Stimulated activated CD8-positive, alpha-beta memory T cell treated with anti-CD3 and anti-CD28 coated beads, Interleukin-4, amount 100 ng/mL, for 4 hours (primary cell): Measurements from ENCODE around the gene MAP2K3.
"Not testable (repeated sequence)": the region's sequence is repeated elsewhere in the genome, so short reads cannot be mapped to it uniquely, and the experiment has no call there.

Source experiments
- DNase-seq, 2 donors: peaks; one replicate each; pipeline ENCODE4 v3.0.0-alpha.2; 2020; ENCODE audit warnings: low read depth in 2 of 2, low spot score in 1 of 2

Gene MAP2K3

DNA sequence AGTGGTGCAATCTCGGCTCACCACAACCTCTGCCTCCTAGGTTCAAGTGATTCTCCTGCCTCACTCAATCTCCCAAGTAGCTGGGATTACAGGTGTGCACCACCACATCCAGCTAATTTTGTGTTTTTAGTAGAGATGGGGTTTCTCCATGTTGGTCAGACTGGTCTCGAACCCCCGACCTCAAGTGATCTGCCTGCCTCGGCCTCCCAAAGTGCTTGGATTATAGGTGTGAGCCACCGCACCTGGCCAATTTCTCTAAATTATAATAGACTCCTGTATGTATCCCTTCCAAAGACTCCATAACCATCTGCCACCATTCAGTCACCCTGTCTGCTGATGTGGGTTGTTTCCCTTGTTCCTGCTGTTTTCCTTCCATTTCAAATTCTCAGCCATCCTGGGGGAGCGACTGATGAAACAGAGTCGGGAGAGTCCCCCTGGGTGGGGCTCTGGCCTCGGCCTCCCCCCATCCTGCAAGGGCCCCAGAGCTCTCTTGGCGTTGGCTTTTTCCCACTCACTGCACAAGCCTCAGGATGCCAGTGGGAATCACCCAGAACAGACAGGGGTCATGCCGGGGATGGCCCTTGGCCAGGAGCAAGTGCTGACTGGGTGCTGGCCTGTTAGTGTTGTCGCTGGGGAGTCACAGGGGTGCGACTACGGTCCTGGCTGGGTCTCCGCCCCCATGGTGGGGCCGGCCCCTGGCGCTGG, 25.7 kb downstream of the MAP2K3 start:
- not testable (repeated sequence) for DNase-seq

DNA sequence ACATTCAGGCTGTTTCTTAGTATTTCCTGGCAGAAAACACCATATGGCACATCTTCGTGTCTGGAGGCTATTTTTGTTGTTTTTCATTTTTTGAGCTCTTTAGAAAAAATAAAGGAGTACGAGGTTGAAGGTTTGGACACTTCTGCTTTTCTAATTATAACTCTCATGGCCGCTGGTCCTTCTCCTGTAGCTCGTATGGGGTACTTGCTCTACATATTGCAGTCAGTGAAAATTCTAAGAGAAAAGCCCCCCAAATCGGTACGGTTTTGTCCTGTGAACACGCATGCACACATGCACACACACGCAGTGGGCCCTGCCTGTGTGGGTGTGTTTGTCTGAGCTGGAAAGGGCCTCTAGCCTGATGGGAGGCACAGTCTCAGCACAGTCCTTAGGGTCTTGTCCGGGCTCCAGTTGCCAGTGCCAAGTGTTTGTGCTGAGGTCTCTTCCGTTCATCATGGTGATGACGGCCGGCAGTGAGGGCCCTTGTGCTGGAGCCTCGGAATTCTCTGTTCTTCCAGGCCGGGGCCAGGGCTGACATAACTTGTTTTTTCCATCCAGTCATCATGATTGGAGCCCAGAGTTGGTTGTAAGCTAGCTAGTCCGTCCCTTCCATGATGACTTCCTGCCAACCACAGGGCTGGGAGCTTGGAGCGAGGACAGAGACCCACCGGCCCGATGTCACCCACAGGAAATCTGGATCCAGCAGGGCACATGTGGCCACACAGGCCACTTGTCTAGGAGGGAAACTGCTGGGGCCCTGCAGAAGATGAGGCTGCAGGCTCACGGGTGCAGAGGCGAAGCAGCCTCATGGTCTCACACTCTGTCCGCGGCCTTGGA, 26.5 kb downstream of the MAP2K3 start:
- DNase-seq = not testable (repeated sequence)

DNA sequence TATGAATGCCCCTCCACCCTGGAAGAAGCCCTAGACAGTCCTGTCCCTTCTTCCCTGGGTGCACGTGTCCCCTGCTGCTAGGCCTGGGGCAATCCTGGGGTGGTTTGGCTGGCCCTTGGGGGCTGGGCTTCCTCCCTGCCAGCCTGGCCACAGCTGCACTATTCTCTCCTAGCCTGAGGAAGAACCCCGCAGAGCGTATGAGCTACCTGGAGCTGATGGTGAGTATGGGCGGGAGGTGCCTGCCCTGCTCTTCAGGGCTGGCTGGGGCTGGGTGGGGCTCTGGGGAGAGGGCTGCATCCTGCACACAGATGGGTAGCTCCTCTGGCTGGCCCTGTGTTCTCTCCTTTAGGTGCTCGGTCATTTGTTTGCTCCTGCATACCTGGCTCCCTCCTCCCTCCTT, 28.8 kb downstream of the MAP2K3 start:
- DNase-seq = no peak

DNA sequence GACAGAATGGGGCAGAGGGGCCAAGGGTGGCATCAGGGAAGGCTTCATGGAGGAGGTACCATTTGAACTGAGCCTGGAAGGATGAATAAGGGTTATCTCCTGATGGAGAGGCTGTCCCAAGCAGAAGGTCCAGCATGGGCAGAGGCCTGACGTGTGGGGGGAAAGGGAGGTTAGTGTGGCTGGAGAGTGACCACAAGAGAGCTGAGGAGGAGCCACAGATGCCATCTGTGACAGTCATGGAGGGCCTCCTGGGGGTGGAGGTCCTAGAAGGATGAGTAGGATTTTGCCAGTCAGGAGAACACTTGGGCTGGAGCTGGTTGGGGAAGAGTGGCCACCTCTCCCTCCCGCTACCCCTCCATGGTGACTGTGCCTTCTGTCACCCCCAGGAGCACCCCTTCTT, 29.2 kb downstream of the MAP2K3 start:
- DNase-seq = not testable (repeated sequence)

DNA sequence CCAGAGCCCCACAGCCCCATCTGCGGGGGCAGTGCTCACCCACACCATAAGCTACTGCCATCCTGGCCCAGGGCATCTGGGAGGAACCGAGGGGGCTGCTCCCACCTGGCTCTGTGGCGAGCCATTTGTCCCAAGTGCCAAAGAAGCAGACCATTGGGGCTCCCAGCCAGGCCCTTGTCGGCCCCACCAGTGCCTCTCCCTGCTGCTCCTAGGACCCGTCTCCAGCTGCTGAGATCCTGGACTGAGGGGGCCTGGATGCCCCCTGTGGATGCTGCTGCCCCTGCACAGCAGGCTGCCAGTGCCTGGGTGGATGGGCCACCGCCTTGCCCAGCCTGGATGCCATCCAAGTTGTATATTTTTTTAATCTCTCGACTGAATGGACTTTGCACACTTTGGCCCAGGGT, 29.8 kb downstream of the MAP2K3 start:
- not testable (repeated sequence) for DNase-seq

DNA sequence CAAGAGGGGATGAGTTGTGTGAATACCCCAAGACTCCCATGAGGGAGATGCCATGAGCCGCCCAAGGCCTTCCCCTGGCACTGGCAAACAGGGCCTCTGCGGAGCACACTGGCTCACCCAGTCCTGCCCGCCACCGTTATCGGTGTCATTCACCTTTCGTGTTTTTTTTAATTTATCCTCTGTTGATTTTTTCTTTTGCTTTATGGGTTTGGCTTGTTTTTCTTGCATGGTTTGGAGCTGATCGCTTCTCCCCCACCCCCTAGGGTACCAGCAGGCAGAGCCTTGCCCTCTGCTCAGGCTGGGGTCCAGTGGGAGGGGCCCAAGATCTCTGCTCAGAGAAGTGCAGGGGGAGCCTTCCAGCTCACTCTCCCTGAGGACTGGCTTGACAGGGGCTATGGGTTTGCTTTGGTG, 30.2 kb downstream of the MAP2K3 start:
- not testable (repeated sequence) for DNase-seq

DNA sequence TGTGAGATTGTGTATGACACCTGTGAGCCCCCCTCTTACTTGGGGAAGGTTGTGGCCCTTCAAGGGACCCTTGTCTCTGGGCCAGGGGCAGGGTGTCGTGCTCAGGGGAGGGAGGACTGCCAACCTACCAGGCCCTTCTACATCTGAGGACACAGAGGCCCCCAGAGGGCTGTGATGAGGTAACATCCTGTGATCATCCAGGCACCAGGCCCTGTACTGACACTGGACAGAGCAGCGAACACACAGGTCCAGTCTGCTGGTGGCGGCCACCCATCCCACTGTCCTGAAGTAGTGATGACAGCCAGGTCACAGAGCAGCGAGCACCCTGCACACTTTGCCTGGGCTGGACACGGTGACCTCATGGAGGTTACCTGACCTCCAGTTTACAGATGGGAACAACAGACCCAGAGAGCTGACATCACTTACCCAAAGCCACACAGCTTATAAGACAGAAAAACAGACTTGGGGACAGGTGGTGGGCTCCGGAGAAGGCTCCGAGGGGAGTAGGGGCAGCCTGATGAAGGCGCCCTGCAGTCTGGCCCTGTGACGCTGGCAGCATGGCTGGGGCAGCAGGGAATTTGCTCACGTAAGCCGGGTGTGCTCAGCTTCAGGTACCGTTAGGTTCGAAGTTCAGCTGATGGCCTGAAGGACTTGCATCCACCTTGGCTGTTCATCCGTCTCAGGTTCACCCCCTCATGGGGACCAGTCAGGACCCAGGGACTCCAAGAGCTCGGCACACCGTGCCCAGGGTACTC, 30.9 kb downstream of the MAP2K3 start:
- DNase-seq = not testable (repeated sequence)

DNA sequence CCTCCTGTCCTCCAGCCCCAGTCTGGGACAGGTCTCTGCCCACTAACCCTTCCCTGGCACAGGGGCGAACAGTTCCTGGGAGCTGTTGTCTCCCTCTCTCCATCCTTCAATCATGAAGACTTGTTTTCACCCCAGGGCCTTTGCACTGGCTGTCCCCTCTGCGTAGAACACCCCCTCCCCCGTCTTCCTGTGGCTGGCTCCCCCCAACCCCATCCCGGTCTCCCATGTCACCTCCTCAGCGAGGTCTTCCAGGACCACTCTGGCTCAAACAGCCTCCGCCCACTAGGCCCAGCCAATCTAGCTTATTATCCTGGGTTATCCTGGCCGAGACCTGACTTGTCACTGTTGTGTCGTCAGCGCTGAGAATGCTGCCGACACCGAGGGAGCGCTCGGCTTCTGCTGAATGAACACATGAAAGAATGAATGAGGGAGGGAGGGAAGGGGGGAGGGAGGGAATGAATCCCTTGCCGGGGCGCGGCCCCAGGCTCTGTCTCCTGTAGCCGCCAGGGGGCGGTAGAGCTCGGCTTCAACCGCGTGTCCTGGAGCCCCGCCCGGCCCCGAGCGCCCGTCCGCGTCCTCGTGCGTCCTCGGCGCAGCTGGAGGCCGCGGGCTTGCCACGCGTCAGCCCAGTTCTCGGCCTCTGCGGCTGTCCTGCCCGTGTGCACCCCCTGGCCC, 31.8 kb downstream of the MAP2K3 start:
- DNase-seq = not testable (repeated sequence)

DNA sequence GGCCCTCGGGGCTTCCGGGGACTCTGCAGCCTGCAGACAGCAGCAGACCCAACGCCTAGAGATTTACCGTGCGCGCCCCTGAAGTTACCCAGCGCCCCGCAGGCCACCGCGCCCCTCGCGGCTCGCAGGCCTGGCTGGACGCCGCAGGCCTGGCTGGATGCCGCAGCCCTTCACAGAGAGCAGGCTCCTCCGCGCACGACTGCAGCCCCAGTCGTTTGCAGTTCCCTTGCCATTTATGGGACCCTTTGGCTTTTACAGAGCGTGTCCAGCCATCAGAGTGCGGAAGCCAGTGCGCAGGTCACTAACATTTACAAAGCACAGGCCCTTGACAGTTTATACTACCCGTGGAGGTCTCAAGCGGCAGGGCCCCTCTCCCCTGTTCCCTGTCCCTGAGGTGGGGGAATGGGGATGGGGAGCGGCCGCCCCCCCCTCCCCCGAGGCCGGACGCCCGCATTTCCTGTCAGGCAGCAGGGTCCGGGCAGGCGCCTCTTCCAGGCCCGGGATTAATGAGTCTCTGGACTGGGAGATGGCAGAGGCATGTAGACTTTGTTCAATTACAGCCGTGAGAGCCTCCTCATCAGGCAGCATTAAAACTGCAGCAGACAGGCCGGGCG, 32.5 kb downstream of the MAP2K3 start:
- not testable (repeated sequence) for DNase-seq

DNA sequence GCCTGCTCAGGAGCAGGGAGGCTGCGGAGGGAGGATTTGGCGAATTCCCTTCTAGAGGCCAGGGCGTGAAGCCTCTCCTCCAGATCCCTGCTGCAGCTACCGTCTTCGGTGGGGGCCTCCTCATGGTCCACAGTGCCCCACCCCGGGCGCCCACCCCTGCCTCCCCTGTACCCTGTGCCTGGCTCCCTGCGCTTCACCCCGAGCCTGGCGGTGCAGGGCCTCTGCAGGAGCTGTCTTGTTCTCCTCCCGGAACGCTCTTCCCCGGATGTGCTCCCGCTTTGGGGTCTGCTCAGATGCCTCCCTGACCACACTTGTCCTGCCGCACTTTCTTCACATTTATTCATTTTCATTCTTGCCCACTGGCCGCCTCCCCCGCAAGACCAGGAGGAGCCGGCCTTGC, 33.3 kb downstream of the MAP2K3 start:
- DNase-seq = not testable (repeated sequence)

DNA sequence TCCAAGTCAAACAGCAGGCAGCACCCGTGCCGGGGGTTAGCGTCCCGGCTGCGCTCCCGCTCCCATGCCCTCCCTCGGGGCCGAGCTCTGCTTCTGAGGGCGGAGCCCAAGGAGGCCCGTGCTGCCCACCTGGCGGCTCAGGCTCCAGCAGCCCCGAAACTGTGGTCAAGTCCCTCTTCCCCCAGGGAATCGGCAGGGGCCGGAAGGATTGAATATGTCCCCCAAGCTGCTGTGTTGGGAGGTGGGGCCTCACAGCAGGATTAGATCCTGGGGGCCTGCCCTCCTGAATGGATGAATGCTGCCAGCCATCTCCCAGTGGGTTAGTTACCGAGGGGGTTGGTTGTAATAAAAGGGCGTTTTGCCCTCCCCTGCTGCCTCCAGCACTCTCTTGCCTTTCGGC, 33.9 kb downstream of the MAP2K3 start:
- DNase-seq = no peak

DNA sequence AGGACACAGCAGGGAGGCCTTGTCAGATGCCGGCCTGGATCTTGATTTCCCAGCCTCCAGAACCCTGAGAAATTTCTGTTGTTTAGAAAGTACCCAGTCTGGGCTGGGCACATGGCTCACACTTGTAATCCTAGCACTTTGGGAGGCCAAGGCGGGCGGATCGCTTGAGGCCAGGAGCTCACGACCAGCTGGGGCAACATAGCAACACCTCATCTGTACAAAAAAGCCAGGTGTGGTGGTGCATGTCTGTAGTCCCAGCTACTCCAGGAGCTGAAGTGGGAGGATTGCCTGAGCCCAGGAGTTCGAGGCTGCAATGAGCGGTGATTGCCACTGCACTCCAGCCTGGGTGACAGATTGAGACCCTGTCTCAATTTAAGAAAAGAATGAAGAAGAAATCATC, 34.3 kb downstream of the MAP2K3 start:
- DNase-seq = not testable (repeated sequence)

DNA sequence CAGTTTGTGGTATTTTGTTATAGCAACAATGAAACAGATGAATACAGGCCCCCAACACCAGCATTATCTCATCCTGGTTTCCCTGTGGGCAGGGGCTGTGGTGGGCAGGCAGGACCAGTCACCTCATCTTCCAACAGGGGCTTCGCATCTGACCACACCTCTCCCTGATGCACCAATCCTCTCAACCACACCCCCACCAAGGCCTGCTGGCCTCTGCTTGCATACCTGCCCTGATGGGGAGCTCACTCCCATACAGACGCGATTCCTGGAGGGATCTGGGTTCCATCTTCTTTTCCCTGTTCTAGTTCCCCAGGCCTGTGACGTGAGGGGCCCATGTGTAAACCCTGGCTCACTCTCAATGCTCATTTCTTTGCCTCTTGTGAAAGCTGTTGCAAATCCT, 34.7 kb downstream of the MAP2K3 start:
- DNase-seq = not testable (repeated sequence)

DNA sequence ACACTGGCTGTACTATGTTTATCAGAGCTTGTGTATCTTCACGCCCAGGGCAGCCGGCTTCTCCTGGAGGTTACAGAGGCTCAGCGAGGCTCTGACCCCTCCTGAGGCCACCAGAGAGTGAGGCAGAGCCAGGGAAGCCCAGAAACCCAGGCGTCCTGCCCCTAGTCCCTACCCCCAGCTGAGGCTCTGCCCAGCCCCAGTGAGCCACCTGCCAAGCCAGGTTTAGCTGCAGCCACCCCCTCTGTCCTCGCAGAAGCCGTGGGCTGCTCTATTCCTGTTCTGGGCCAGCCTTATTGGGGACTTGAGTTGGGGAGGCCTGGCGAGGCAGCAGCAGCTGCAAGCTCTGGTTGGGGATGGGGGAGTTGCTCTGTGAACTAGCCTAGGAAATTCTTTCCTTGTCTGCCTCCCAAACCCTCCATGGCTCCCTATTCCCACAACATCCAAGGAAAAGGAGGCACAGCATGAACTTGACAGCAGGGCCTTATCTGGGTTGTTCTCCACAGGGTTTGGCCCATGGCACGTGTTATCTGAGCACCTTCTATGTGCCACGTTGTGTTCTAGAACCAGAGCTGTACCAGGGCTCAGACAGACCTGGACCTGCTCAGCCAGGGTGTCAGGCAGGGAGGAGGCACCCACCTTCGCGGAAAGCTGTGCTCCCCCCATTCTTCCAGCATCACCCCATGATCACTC, 35.3 kb downstream of the MAP2K3 start:
- not testable (repeated sequence) for DNase-seq

DNA sequence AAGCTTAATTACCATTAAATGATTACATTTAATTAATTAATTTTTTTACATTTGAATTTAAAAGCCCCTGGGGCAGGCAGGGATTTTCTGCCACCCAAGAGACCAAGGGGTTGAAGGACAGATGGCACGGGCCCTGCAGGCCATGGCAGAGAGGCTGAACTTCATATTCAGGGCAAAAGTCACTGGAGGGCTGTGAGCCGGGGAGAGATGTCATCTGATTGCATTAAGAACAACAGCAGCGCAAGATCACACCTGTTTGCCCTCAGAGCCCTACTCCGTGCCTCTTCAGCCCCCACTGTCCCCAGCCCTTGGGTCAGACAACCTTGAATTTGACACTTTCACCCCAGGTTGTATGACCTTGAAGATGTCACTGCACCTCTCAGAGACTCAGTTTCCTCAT, 35.9 kb downstream of the MAP2K3 start:
- not testable (repeated sequence) for DNase-seq

DNA sequence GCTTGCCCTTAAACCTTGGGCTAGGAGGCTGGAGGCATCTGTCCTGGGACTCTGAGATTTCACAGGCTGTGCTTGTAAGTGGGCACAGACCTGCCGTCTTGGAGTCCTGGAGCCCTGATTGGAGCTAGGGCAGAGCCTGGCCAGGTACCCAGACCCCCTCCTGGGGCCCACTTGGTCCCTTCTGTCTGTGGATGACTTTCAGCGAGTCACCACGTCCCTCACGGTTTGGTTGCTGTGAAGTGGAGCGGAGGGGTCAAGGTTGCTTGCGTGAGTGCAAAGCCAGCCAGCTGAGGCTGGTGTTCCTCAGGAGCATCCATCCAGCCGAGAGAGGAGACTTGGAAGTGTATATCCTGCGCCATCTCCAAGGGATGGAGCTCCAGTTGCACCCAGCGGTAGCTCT, 36.5 kb downstream of the MAP2K3 start:
- DNase-seq = not testable (repeated sequence)

DNA sequence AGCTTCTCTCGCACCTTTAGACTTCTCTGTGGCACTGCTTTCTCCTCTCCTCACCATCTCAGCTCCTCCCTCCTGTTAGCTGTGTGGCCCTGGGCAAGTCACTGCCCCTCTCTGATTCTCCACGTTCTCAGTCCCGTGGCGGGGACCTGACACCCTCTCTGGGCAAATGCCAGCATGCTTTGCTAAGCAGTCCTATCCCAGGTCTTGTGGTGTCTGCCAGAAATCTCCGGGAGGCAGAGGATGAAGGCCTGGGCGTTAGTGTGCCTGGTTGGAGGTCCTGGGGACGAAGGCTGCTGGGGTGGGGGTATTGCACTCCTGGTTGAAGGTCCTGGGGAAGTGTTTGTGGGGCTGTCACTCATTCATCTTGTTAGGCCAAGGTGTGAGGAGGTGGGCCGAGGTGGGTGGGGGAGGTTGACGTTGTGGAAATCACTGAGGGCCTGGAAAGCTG, 37.3 kb downstream of the MAP2K3 start:
- not testable (repeated sequence) for DNase-seq

DNA sequence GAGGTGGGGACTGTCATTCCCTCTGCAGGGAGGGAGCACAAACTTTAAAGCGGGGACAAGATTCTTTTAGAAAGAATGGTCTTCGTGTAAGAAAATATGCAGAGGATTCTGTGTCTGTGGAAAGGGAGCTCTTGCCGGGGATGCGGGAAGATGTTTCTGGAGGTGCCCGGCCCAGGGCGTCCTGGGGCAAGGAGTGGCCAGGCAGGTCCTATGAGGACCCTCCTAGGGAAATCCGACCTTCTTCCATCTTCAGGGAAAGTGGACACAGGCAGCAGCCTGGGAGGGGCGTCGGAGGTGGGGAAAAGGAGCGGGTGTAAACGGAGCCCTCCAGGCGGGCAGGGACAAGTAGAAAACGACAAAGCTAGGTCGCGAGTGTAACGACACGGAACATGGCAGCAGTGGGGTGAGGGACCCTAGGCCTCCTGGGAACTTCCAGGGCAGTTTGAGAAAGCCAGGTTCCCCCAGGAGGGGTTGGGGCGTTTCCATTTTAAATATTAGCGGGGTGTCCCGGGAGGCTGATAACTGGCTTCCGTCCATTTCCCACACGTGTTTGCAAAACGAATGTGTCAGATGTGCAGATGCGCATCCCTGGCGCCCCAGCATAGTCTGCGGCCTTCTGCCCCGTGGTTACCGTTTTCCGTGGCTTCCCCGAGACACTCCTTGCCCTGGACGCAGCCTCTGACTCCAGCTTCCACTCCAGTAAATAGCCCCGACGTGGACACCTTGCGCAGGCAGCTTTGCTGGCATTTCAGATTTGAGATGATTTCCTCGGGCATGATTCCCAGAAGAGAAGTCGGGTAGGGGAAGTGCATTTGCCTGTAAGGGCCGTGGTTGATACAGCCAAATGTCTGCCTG, 39.0 kb downstream of the MAP2K3 start:
- DNase-seq = not testable (repeated sequence)

DNA sequence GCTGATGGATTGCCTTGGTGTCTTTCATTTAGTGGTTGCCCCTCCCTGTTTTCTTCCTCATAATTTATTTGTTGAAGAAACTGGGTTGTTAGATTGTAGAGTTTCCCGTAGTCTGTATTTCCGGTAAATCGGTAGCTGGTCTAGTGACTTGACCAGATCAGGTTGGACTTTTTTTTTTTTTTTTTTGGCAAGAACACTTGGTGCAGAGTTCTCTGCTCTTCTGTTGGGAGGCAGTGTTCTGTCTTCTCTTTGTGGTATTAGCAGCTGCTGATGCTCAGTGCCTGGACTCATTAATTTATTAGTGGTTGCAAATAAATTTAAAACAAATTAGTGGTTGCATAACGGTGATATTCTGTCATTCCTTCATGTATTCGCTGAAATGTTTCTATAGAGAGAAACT, 40.2 kb downstream of the MAP2K3 start:
- DNase-seq = not testable (repeated sequence)
